ENCODE results near the gene IL3.

- TF ChIP-seq, protein P1, sequence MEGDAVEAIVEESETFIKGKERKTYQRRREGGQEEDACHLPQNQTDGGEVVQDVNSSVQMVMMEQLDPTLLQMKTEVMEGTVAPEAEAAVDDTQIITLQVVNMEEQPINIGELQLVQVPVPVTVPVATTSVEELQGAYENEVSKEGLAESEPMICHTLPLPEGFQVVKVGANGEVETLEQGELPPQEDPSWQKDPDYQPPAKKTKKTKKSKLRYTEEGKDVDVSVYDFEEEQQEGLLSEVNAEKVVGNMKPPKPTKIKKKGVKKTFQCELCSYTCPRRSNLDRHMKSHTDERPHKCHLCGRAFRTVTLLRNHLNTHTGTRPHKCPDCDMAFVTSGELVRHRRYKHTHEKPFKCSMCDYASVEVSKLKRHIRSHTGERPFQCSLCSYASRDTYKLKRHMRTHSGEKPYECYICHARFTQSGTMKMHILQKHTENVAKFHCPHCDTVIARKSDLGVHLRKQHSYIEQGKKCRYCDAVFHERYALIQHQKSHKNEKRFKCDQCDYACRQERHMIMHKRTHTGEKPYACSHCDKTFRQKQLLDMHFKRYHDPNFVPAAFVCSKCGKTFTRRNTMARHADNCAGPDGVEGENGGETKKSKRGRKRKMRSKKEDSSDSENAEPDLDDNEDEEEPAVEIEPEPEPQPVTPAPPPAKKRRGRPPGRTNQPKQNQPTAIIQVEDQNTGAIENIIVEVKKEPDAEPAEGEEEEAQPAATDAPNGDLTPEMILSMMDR (conservative IDR thresholded peaks at IDR 0.05; ENCODE audit: low read depth, low read length) = no peak
- TF ChIP-seq CEBPB (IDR thresholded peaks at IDR 0.05; ENCODE audit: low read depth, low read length) = no peak
- no peak for TF ChIP-seq CHD1 (IDR thresholded peaks at IDR 0.05; ENCODE audit: low read depth, low read length)
- TF ChIP-seq, protein P2, sequence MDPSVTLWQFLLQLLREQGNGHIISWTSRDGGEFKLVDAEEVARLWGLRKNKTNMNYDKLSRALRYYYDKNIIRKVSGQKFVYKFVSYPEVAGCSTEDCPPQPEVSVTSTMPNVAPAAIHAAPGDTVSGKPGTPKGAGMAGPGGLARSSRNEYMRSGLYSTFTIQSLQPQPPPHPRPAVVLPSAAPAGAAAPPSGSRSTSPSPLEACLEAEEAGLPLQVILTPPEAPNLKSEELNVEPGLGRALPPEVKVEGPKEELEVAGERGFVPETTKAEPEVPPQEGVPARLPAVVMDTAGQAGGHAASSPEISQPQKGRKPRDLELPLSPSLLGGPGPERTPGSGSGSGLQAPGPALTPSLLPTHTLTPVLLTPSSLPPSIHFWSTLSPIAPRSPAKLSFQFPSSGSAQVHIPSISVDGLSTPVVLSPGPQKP (IDR thresholded peaks at IDR 0.05; ENCODE audit: borderline replicate concordance, low read depth, low read length) = no peak
- no peak for TF ChIP-seq MAFK (IDR thresholded peaks at IDR 0.05; ENCODE audit: low read depth, low read length)
- no peak for TF ChIP-seq POLR2A (IDR thresholded peaks at IDR 0.05; ENCODE audit: low read depth, low read length)
- no peak for TF ChIP-seq MAZ (IDR thresholded peaks at IDR 0.05; ENCODE audit: borderline replicate concordance, low read depth, low read length)
- TF ChIP-seq MXI1 (IDR thresholded peaks at IDR 0.05; ENCODE audit: borderline replicate concordance, low read depth, low read length) = no peak
- no peak for TF ChIP-seq SMC3 (IDR thresholded peaks at IDR 0.05; ENCODE audit: low read depth, low read length)
Observed at GRCh38 chr5:132055441-132055807, 5.0 kb upstream of the IL3 start.
